ENCODE data around the gene AQP3.
"Not testable (repeated sequence)": the region's sequence is repeated elsewhere in the genome, so short reads cannot be mapped to it uniquely, and the experiment has no call there.

The AQP3 gene

GRCh38 chr9:33459115-33459514, 11.7 kb upstream of the AQP3 start:
- no peak overlapping the region for H3K4me2 ChIP-seq (ENCODE audit: insufficient read depth, low read length, poor library complexity, severe bottlenecking)
- no peak overlapping the region for H3K27ac ChIP-seq (replicated peaks; ENCODE audit: low read length)
- H3K23ac ChIP-seq (ENCODE audit: low read depth, low read length, poor library complexity), result no peak overlapping the region

GRCh38 chr9:33458444-33458843, 11.1 kb upstream of the AQP3 start:
- no CpG with 5 or more reads among the region's 4 CpGs for WGBS, 2 donors (ENCODE audit: extremely low coverage in 2 of 2, insufficient read length in 2 of 2, insufficient replicate concordance in 1 of 2)
- no peak overlapping the region for H2AK5ac ChIP-seq (ENCODE audit: low read depth, low read length)
- H3K18ac ChIP-seq (ENCODE audit: low read length), result no peak overlapping the region
- H4K91ac ChIP-seq (ENCODE audit: low read depth, low read length, poor library complexity), result no peak overlapping the region
- DNase-seq (ENCODE audit: low spot score), result no peak
- no peak overlapping the region for H2BK12ac ChIP-seq (ENCODE audit: low read length)
- no peak overlapping the region for H3K4me2 ChIP-seq (ENCODE audit: insufficient read depth, low read length, poor library complexity, severe bottlenecking)
- peaks cover 21 to 35% of the 10 kb centered on the region in 2 donors for H3K36me3 ChIP-seq (replicated peaks in 1 of 2; ENCODE audit: control insufficient read depth in 2 of 2, insufficient read depth in 2 of 2, low read length in 2 of 2)
- H4K8ac ChIP-seq (ENCODE audit: low read depth, low read length), result no peak overlapping the region
- no peaks in the 10 kb centered on the region for H3K4me1 ChIP-seq (ENCODE audit: control insufficient read depth in 2 of 2, insufficient read depth in 1 of 2, low read depth in 1 of 2, low read length in 2 of 2)
- H2BK120ac ChIP-seq (ENCODE audit: low read depth, low read length), result no peak overlapping the region
- H2BK15ac ChIP-seq (ENCODE audit: low read length), result no peak overlapping the region
- no peaks in the 10 kb centered on the region for H3K9me3 ChIP-seq (replicated peaks in 1 of 2; ENCODE audit: control insufficient read depth in 2 of 2, insufficient read depth in 1 of 2, low read depth in 1 of 2, low read length in 2 of 2)
- no peak overlapping the region for H3K9ac ChIP-seq (ENCODE audit: low read depth, low read length, poor library complexity)
- H3K23ac ChIP-seq (ENCODE audit: low read depth, low read length, poor library complexity), result no peak overlapping the region
- no peak overlapping the region for H2AFZ ChIP-seq (ENCODE audit: low read length)
- no peaks in the 10 kb centered on the region for H3K27me3 ChIP-seq (ENCODE audit: control insufficient read depth in 3 of 3, insufficient read depth in 3 of 3, low read depth in 1 of 3, low read length in 3 of 3)
- no peak overlapping the region for H3K27ac ChIP-seq (replicated peaks; ENCODE audit: low read length)
- H3K4me3 ChIP-seq (ENCODE audit: low read length in 2 of 2), result no peak overlapping the region
- no peak overlapping the region for H3K14ac ChIP-seq (ENCODE audit: low read length)
- no peak overlapping the region for H3K4ac ChIP-seq (ENCODE audit: low read length)
- H3K79me1 ChIP-seq (ENCODE audit: low read depth, low read length), result no peaks in the 10 kb centered on the region
- H2BK5ac ChIP-seq (ENCODE audit: low read length), result no peak overlapping the region

More at GRCh38 chr9:33459115-33459514, 11.7 kb upstream of the AQP3 start:
- no peak overlapping the region for H4K8ac ChIP-seq (ENCODE audit: low read depth, low read length)
- no peak overlapping the region for H2BK15ac ChIP-seq (ENCODE audit: low read length)
- H3K9ac ChIP-seq (ENCODE audit: low read depth, low read length, poor library complexity), result no peak overlapping the region
- no peak overlapping the region for H4K91ac ChIP-seq (ENCODE audit: low read depth, low read length, poor library complexity)
- H2AK5ac ChIP-seq (ENCODE audit: low read depth, low read length), result no peak overlapping the region
- peaks cover 26 to 42% of the 10 kb centered on the region in 2 donors for H3K36me3 ChIP-seq (replicated peaks in 1 of 2; ENCODE audit: control insufficient read depth in 2 of 2, insufficient read depth in 2 of 2, low read length in 2 of 2)
- H3K4ac ChIP-seq (ENCODE audit: low read length), result no peak overlapping the region
- H2BK12ac ChIP-seq (ENCODE audit: low read length), result no peak overlapping the region
- H2BK120ac ChIP-seq (ENCODE audit: low read depth, low read length), result no peak overlapping the region
- DNase-seq (ENCODE audit: low spot score), result no peak
- no peak overlapping the region for H2BK5ac ChIP-seq (ENCODE audit: low read length)
- H3K4me1 ChIP-seq (ENCODE audit: control insufficient read depth in 2 of 2, insufficient read depth in 1 of 2, low read depth in 1 of 2, low read length in 2 of 2), result no peaks in the 10 kb centered on the region
- no CpG with 5 or more reads among the region's 3 CpGs for WGBS, 2 donors (ENCODE audit: extremely low coverage in 2 of 2, insufficient read length in 2 of 2, insufficient replicate concordance in 1 of 2)
- H2AFZ ChIP-seq (ENCODE audit: low read length), result no peak overlapping the region
- H3K9me3 ChIP-seq (replicated peaks in 1 of 2; ENCODE audit: control insufficient read depth in 2 of 2, insufficient read depth in 1 of 2, low read depth in 1 of 2, low read length in 2 of 2), result no peaks in the 10 kb centered on the region
- no peaks in the 10 kb centered on the region for H3K27me3 ChIP-seq (ENCODE audit: control insufficient read depth in 3 of 3, insufficient read depth in 3 of 3, low read depth in 1 of 3, low read length in 3 of 3)
- no peaks in the 10 kb centered on the region for H3K79me1 ChIP-seq (ENCODE audit: low read depth, low read length)
- no peak overlapping the region for H3K18ac ChIP-seq (ENCODE audit: low read length)
- H3K14ac ChIP-seq (ENCODE audit: low read length), result no peak overlapping the region
- no peak overlapping the region for H3K4me3 ChIP-seq (ENCODE audit: low read length in 2 of 2)

- H4K91ac ChIP-seq (ENCODE audit: low read depth, low read length, poor library complexity), result no peak overlapping the region
- no peaks in the 10 kb centered on the region for H3K9me3 ChIP-seq (replicated peaks in 1 of 2; ENCODE audit: control insufficient read depth in 2 of 2, insufficient read depth in 1 of 2, low read depth in 1 of 2, low read length in 2 of 2)
- peaks cover 0 to 9% of the 10 kb centered on the region in 2 donors for H3K4me1 ChIP-seq (ENCODE audit: control insufficient read depth in 2 of 2, insufficient read depth in 1 of 2, low read depth in 1 of 2, low read length in 2 of 2)
- H2BK5ac ChIP-seq (ENCODE audit: low read length), result no peak overlapping the region
- H2AK5ac ChIP-seq (ENCODE audit: low read depth, low read length), result no peak overlapping the region
- no peak overlapping the region for H3K23ac ChIP-seq (ENCODE audit: low read depth, low read length, poor library complexity)
- H2AFZ ChIP-seq (ENCODE audit: low read length), result no peak overlapping the region
- H3K27me3 ChIP-seq (ENCODE audit: control insufficient read depth in 3 of 3, insufficient read depth in 3 of 3, low read depth in 1 of 3, low read length in 3 of 3), result no peaks in the 10 kb centered on the region
- no peak for DNase-seq (ENCODE audit: low spot score)
- H3K4ac ChIP-seq (ENCODE audit: low read length), result no peak overlapping the region
- H3K9ac ChIP-seq (ENCODE audit: low read depth, low read length, poor library complexity), result no peak overlapping the region
- H4K8ac ChIP-seq (ENCODE audit: low read depth, low read length), result no peak overlapping the region
- no peak overlapping the region for H3K27ac ChIP-seq (replicated peaks; ENCODE audit: low read length)
- no peak overlapping the region for H3K4me3 ChIP-seq (ENCODE audit: low read length in 2 of 2)
- no peak overlapping the region for H3K14ac ChIP-seq (ENCODE audit: low read length)
- H3K36me3 ChIP-seq (replicated peaks in 1 of 2; ENCODE audit: control insufficient read depth in 2 of 2, insufficient read depth in 2 of 2, low read length in 2 of 2), result peaks cover 1 to 10% of the 10 kb centered on the region in 2 donors
- H2BK15ac ChIP-seq (ENCODE audit: low read length), result no peak overlapping the region
- WGBS, 2 donors (ENCODE audit: extremely low coverage in 2 of 2, insufficient read length in 2 of 2, insufficient replicate concordance in 1 of 2), result no CpG with 5 or more reads among the region's 7 CpGs
- H2BK12ac ChIP-seq (ENCODE audit: low read length), result no peak overlapping the region
- no peak overlapping the region for H2BK120ac ChIP-seq (ENCODE audit: low read depth, low read length)
- H3K79me1 ChIP-seq (ENCODE audit: low read depth, low read length), result no peaks in the 10 kb centered on the region
- no peak overlapping the region for H3K18ac ChIP-seq (ENCODE audit: low read length)
- no peak overlapping the region for H3K4me2 ChIP-seq (ENCODE audit: insufficient read depth, low read length, poor library complexity, severe bottlenecking)
Observed at GRCh38 chr9:33455945-33456344, 8.6 kb upstream of the AQP3 start.

- H3K27ac ChIP-seq (replicated peaks; ENCODE audit: low read length); H3K9me3 ChIP-seq (replicated peaks in 1 of 2; ENCODE audit: control insufficient read depth in 2 of 2, insufficient read depth in 1 of 2, low read depth in 1 of 2, low read length in 2 of 2); H3K27me3 ChIP-seq (ENCODE audit: control insufficient read depth in 3 of 3, insufficient read depth in 3 of 3, low read depth in 1 of 3, low read length in 3 of 3); H2BK15ac ChIP-seq (ENCODE audit: low read length); H3K18ac ChIP-seq (ENCODE audit: low read length); H3K23ac ChIP-seq (ENCODE audit: low read depth, low read length, poor library complexity); H4K8ac ChIP-seq (ENCODE audit: low read depth, low read length); H2AK5ac ChIP-seq (ENCODE audit: low read depth, low read length); H2BK12ac ChIP-seq (ENCODE audit: low read length); H3K9ac ChIP-seq (ENCODE audit: low read depth, low read length, poor library complexity); H2AFZ ChIP-seq (ENCODE audit: low read length); H3K79me1 ChIP-seq (ENCODE audit: low read depth, low read length); DNase-seq (ENCODE audit: low spot score); H4K91ac ChIP-seq (ENCODE audit: low read depth, low read length, poor library complexity); H3K4me1 ChIP-seq (ENCODE audit: control insufficient read depth in 2 of 2, insufficient read depth in 1 of 2, low read depth in 1 of 2, low read length in 2 of 2); H2BK120ac ChIP-seq (ENCODE audit: low read depth, low read length); H2BK5ac ChIP-seq (ENCODE audit: low read length); H3K14ac ChIP-seq (ENCODE audit: low read length); H3K4ac ChIP-seq (ENCODE audit: low read length); H3K36me3 ChIP-seq (replicated peaks in 1 of 2; ENCODE audit: control insufficient read depth in 2 of 2, insufficient read depth in 2 of 2, low read length in 2 of 2); H3K4me3 ChIP-seq (ENCODE audit: low read length in 2 of 2); H3K4me2 ChIP-seq (ENCODE audit: insufficient read depth, low read length, poor library complexity, severe bottlenecking): not testable (repeated sequence)
- no CpG with 5 or more reads among the region's 8 CpGs for WGBS, 2 donors (ENCODE audit: extremely low coverage in 2 of 2, insufficient read length in 2 of 2, insufficient replicate concordance in 1 of 2)
Observed at GRCh38 chr9:33455456-33455855, 8.1 kb upstream of the AQP3 start.

Data from neuronal stem cell (in vitro differentiated cells).